Esophagus muscularis mucosa (tissue), 3 donors: ENCODE data around the gene CD164.

Experiments
- POLR2A ChIP-seq: fragments of 450-650 bp; IDR thresholded peaks from one replicate; pipeline ENCODE4 v1.6.1; 2017; ENCODE audit warnings: antibody characterized with exemption, moderate library complexity, mild to moderate bottlenecking, low read depth
- POLR2AphosphoS5 ChIP-seq, 2 donors: sonication (generic); formaldehyde crosslinking; IDR thresholded peaks; one replicate each; pipeline ENCODE4 v1.6.1; 2017; ENCODE audit warnings: antibody characterized with exemption in 2 of 2
- TF ChIP-seq, protein P1 (sequence below), 3 experiments: fragments of 200-600 bp in 2 of 3; fragments of 450-650 bp in 1 of 3; sonication (generic) in 2 of 3; IDR thresholded peaks; one replicate each; pipeline ENCODE4 v1.5.1; 2017 to 2019; ENCODE audit warnings: antibody characterized with exemption in 3 of 3, mild to moderate bottlenecking in 2 of 3, moderate library complexity in 1 of 3

- TF ChIP-seq, protein P1, sequence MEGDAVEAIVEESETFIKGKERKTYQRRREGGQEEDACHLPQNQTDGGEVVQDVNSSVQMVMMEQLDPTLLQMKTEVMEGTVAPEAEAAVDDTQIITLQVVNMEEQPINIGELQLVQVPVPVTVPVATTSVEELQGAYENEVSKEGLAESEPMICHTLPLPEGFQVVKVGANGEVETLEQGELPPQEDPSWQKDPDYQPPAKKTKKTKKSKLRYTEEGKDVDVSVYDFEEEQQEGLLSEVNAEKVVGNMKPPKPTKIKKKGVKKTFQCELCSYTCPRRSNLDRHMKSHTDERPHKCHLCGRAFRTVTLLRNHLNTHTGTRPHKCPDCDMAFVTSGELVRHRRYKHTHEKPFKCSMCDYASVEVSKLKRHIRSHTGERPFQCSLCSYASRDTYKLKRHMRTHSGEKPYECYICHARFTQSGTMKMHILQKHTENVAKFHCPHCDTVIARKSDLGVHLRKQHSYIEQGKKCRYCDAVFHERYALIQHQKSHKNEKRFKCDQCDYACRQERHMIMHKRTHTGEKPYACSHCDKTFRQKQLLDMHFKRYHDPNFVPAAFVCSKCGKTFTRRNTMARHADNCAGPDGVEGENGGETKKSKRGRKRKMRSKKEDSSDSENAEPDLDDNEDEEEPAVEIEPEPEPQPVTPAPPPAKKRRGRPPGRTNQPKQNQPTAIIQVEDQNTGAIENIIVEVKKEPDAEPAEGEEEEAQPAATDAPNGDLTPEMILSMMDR (IDR thresholded peaks at IDR 0.05) = no peak
- no peak for TF ChIP-seq POLR2AphosphoS5 (IDR thresholded peaks at IDR 0.05)
- TF ChIP-seq POLR2A = no peak
These were observed 20.0 kb downstream of the CD164 start for GRCh38 chr6:109362102-109362884.
